ES-I3 (cell line): ENCODE measurements around the gene UNC13B.
"Not testable (repeated sequence)": the region's sequence is repeated elsewhere in the genome, so short reads cannot be mapped to it uniquely, and the experiment has no call there.

Experiments
- H3K36me3 ChIP-seq: 2 replicates; pipeline ENCODE4 v1.6.1; 2013; ENCODE audit warnings: mild to moderate bottlenecking, low read length, control low read depth, moderate library complexity; ENCODE audit not compliant: insufficient read depth
- H3K4me1 ChIP-seq: 2 replicates; pipeline ENCODE4 v1.6.1; 2013; ENCODE audit warnings: mild to moderate bottlenecking, control low read depth, low read length; ENCODE audit not compliant: insufficient read depth
- H3K9ac ChIP-seq: 2 replicates; pipeline ENCODE4 v1.6.1; 2013; ENCODE audit warnings: low read depth, mild to moderate bottlenecking, low read length, moderate library complexity
- H3K9me3 ChIP-seq: 2 replicates; pipeline ENCODE4 v1.6.1; 2013; ENCODE audit warnings: mild to moderate bottlenecking, low read length, moderate library complexity; ENCODE audit not compliant: control insufficient read depth, insufficient read depth

Gene UNC13B

DNA sequence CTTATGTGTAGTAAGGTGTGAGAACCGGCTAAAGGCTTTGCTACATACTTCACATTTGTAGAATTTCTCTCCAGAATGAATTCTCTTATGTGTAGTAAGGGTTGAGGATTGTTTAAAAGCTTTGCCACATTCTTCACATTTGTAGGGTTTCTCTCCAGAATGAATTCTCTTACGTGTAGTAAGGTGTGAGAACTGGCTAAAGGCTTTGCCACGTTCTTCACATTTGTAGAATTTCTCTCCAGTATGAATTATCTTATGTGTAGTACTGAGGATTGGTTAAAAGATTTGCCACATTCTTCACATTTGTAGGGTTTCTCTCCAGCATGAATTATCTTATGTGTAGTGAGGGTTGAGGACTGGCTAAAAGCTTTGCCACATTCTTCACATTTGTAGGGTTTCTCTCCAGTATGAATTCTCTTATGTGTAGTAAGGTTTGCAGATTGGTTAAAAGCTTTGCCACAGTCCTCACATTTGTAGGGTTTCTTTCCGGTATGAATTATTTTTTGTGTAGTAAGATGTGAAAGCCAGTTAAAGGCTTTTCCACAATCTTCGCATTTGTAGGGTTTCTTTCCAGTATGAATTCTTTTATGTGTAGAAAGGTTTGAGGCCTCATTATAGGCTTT lies 13.8 kb upstream of the UNC13B start:
- H3K4me1 ChIP-seq, H3K9ac ChIP-seq, H3K36me3 ChIP-seq, H3K9me3 ChIP-seq: not testable (repeated sequence)

DNA sequence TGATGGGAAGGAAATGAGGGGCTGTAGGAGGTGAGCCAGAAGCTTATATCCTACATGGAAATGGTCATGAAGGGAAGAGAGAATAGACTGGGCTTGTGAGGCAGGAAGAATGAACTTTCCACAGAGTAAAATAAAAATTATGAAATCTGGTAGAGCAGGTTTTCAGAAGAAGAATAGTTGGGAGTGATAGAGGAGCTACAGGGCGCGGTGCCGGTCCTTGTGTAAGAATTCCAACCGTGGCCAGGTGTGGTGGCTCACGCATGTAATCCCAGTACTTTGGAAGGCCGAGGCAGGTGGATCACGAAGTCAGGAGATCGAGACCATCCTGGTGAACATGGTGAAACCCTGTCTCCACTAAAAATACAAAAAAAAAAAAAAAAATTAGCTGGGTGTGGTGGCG lies 8.9 kb upstream of the UNC13B start:
- Histone ChIP-seq H3K9me3 (peaks cover 2% of the 10 kb centered on the region; the same call in 1 of the 2 replicates), H3K36me3 (no peaks in the 10 kb centered on the region), H3K4me1 (no peaks in the 10 kb centered on the region; the same call in 1 of the 2 replicates), H3K9ac (no peak overlapping the region)

DNA sequence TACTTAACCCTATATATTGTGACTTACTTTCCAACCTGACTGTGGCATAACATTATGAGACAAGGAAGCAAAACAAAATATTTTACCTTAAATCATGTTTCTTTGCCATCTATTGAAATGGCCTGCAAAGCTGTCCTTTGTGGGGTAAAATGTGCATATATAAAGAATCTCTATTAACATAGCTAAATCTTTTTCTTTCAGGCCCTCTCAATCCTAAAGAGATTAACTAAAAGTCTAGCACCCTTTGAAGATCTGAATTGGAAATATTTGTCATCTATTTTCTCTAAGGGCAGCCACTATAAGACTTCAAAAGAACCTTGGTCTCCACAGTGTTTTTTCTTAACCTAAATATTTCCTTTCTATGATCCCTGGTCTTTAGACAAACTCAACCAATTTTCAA lies 5.0 kb upstream of the UNC13B start:
- no peak overlapping the region for H3K9ac ChIP-seq
- H3K9me3 ChIP-seq: peaks cover 2% of the 10 kb centered on the region; the same call in 1 of the 2 replicates
- H3K36me3 ChIP-seq: no peaks in the 10 kb centered on the region

DNA sequence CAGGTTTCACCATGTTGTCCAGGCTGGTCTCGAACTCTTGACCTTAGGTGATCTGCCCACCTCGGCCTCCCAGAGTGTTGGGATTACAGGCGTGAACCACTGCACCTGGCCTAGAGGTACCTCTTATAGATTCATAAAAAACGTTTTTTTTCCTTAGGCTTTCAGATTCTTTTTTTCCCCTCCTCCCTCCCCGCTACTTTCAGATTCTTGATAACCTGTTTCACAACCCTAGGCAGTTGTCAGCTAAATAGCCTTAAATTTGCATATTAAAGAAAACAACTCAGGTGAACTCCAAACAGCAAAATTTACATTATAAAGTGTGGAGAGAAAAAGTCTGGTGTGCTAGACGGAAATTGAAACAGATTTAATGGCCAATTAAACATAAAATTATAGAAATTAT lies 4.0 kb upstream of the UNC13B start:
- H3K36me3 ChIP-seq, H3K9me3 ChIP-seq, H3K4me1 ChIP-seq, H3K9ac ChIP-seq: not testable (repeated sequence)

More for the DNA sequence above, 5.0 kb upstream of the UNC13B start:
- peaks cover 4% of the 10 kb centered on the region; the same call in 1 of the 2 replicates for H3K4me1 ChIP-seq

DNA sequence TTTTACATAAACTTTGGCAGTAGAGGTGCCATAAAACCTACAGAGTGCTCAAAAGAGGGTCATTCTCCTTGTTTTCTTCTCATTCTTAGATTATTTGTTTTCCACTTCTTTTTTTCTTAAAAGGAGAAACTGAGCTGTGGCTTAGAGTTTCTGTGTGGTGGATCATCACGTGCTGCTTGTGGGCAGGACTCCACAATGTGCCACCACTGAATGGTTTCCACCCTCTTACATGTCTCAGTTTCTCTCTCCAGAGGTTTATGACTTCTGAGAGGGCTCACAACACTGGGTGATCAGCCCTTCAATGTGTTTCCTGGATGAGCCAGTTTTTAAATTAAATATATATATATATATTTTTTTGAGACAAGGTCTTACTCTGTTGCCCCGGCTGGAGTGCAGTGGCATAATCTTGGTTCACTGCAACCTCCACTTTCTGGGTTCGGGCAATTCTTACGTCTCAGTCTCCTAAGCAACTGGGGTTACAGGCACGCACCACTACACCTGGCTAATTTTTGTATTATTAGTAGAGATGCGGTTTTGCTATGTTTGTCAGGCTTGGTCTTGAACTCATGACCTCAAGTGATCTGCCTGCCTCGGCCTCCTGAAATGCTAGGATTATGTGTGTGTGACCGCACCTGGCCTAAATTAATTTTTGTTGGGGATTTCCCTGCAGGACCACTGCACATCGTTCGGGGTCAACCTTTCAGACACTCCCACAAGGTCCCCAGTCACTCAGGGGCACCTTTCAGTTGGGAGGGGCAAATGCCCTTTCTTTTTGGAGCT lies 3.1 kb upstream of the UNC13B start:
- Histone ChIP-seq H3K9me3 (peaks cover 2% of the 10 kb centered on the region; the same call in 1 of the 2 replicates), H3K36me3 (no peaks in the 10 kb centered on the region), H3K4me1 (peaks cover 11% of the 10 kb centered on the region; the same call in 1 of the 2 replicates), H3K9ac (no peak overlapping the region)

DNA sequence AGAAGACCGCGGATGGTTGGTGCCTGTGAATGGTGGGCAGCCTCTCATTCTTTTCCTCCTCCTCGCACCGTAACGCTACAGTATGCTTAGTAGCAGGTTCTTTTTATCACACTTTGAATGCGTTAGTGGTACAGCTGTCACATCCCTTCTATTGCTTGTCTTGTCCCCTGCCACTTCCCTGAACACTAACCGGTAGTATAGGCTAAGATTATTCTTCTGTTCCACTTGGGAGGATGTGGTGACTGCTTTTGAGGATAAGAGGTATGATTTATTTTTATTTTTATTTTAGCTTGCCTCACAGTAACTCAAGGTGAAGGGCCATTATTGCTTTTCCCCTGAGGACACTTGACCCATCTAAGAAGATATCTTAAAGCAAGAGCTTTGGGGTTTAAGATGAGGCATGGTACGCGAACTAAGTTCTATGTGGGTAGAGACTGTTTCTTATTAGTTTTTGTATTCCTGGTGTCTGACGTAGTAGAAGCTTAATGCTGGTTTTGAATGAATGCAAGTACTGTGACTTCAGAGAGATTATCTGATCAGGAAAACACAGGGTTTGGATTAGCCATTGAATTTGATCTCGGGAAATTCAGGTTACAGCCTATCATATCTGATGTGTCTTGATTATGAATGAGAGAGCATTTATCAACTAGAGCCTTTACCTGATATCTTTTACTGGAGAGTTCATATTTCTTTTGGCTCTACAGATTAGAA lies 951 bp downstream of the UNC13B start:
- H3K36me3 ChIP-seq: no peaks in the 10 kb centered on the region
- H3K9me3 ChIP-seq: no peaks in the 10 kb centered on the region
- peak overlapping the region; percentile 69 for H3K9ac ChIP-seq
- peaks cover 11% of the 10 kb centered on the region; the same call in 1 of the 2 replicates for H3K4me1 ChIP-seq

DNA sequence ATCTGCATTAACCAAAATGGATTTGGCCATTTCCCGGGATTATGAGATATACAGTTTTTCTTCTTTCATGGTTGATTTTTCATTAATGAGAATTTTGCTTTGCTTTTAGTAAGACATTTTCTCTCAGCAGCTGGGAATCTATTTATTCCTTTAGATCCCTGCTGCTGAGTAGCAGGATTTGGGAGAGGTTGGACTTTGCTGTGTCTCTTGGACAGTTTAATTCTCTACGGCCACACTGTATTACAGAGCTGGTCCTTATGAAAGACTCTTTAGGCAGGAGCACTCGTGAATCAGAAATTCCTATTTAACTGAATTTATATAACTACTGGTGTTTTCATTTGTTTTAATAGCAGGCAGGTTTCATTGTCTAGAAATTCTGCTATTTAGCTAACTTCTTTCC lies 1.6 kb downstream of the UNC13B start:
- no peaks in the 10 kb centered on the region for H3K36me3 ChIP-seq
- H3K9me3 ChIP-seq: no peaks in the 10 kb centered on the region
- H3K9ac ChIP-seq: no peak overlapping the region
- H3K4me1 ChIP-seq: peaks cover 8% of the 10 kb centered on the region; the same call in 1 of the 2 replicates

DNA sequence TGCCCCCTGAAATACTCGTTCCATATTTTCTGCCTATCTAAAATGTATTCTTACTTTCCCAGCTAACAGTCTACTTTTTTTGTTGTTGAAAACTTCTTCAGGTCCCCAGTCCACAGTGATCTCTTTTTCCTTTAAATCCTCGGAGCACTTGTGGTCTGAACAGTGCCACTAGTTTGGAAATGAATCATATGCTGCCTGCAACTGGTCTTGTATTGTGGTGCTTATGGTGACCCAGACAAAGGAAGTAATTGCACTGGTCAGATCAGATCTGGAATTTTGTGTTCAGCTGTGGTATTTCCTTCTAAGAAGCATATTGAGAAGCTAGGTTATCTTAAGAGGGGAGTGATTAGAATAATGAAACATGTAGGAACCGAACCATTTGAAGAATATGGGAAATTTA lies 2.9 kb downstream of the UNC13B start:
- peaks cover 7% of the 10 kb centered on the region; the same call in 1 of the 2 replicates for H3K4me1 ChIP-seq
- H3K9me3 ChIP-seq: no peaks in the 10 kb centered on the region
- no peaks in the 10 kb centered on the region for H3K36me3 ChIP-seq
- no peak overlapping the region for H3K9ac ChIP-seq

DNA sequence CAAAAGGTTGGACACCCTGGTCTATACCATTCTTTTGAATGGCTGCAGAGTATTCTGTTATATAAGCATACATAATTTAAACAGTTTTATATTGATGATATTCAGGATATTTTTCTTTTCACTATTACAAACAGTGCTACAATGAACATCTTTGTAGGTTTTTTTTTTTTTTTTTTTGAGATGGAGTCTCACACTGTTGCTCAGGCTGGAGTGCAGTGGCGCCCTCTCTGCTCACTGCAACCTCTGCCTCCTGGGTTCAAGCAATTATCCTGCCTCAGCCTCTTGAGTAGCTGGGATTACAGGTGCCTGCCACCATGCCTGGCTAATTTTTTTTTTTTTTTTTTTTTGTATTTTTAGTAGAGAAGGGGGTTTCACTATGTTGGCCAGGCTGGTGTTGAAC lies 5.6 kb downstream of the UNC13B start:
- not testable (repeated sequence) for H3K9ac ChIP-seq, H3K4me1 ChIP-seq, H3K36me3 ChIP-seq, H3K9me3 ChIP-seq

DNA sequence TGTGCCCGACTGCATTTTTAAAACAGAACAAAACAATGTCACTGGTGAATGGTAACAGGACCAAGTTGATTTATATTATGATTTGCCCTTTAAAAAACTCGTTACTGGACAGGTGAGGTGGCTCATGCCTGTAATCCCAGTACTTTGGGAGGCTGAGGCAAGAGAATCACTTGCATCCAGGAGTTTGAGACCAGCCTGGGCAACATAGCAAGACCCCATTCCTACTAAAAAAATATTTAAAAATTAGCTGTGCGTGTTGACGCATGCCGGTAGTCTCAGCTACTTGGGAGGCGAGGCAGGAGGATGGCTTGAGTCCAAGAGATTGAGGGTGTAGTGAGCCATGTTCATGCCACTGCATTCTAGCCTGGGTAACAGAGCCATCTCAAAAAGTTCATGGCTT lies 7.2 kb downstream of the UNC13B start:
- no peak overlapping the region for H3K9ac ChIP-seq
- no peaks in the 10 kb centered on the region for H3K36me3 ChIP-seq
- no peaks in the 10 kb centered on the region for H3K9me3 ChIP-seq
- H3K4me1 ChIP-seq: no peaks in the 10 kb centered on the region; the same call in 1 of the 2 replicates

DNA sequence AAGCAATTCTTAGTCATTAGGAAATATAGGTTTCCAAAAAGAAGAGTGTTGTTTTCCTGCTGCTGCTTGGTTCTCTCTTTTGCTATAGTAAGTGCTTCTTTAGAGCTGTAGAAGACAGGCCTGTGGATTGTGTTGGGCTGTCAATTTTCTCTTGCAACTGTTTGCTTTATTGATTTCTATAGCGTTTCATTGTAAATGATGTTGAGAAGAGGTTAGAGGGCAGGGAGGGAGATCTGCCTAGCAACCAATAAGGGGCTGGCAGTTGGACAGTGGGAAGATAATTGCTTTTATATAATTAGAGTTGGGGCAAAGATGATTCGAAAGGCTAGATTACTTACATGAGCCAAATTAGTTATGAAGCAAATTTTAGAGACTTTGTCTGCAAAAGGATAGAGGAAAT lies 11.1 kb downstream of the UNC13B start:
- H3K36me3 ChIP-seq: no peaks in the 10 kb centered on the region

DNA sequence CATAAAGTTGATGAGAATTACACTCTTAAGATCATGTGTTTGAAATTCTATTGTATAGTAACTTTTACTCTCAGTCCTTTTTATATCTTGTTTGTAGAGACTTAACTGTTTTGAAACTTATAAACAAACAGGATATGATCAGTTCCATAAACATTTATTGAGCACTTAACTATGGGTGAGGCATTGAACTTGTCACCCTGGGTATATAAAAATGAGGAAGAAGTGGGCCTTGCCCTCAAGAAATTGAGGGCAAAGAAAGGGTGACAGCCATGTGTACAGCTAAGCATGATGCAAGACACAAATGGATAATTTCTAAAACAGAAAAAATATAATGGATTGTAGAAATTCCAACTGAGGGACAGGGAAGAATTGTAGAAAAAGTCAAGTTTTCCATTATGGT lies 15.7 kb downstream of the UNC13B start:
- H3K9me3 ChIP-seq: no peaks in the 10 kb centered on the region
- no peaks in the 10 kb centered on the region for H3K4me1 ChIP-seq
- H3K9ac ChIP-seq: no peak overlapping the region
- H3K36me3 ChIP-seq: no peaks in the 10 kb centered on the region

More for the DNA sequence above, 11.1 kb downstream of the UNC13B start:
- Histone ChIP-seq H3K4me1 (no peaks in the 10 kb centered on the region; the same call in 1 of the 2 replicates), H3K9ac (no peak overlapping the region), H3K9me3 (no peaks in the 10 kb centered on the region)

DNA sequence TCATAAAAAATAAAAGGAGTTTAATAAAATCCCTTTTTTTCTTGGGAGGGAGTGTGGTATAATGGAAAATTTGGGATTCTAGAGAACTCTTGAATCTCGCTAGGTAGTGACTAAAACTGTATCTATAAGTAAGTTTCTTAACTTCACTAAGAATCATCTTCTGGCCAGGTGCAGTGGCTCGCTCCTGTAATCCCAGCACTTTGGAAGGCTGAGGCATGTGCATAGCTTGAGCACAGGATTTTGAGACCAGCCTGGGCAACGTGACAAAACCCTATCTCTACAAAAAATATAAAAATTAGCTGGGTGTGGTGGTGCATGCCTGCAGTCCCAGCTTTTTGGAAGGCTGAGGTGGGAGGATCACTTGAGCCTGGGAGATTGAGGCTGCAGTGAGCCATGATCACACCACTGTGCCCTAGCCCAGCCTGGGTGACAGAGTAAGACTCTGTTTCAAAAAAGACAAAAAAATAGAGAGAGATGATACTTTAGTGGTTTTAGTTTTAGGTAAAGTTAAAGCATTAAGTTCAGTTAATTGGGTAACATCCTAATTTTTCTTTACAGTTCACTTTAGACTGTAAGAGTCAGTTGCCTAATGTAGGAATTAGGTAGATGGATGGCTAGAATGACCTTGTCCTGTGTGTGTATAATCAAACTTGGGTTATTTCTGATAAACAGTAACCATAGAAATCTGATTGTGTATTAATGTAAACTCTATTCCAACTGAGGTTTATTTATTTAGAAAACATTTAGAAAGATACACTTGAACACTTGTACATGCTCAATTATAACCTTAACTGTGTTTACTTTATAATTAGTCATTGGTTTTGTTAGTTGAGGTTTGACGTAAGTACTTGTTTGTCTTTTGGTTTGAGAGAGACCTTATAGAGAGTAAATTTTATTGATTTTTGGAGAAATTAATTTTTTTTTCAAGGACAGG lies 17.8 kb downstream of the UNC13B start:
- Histone ChIP-seq H3K4me1 (no peaks in the 10 kb centered on the region), H3K9ac (no peak overlapping the region), H3K9me3 (no peaks in the 10 kb centered on the region), H3K36me3 (no peaks in the 10 kb centered on the region)

DNA sequence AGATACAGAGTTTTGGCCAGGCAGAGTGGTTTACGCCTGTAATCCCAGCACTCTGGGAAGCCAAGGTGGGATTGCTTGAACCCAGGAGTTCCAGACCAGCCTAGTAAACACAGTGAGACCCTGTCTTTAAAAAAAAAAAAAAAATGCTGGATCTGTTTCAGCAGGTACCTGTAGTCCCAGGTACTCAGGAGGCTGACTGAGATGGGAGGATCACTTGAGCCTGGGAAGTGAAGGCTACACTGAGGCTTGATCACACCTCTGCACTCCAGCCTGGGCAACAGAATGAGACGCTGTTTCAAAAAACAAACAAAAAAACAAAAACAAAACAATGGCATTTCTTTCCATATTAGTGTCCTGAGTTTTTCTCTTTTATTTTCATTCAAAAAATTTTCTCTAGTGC lies 19.0 kb downstream of the UNC13B start:
- no peaks in the 10 kb centered on the region for H3K4me1 ChIP-seq
- H3K36me3 ChIP-seq: no peaks in the 10 kb centered on the region
- H3K9me3 ChIP-seq: no peaks in the 10 kb centered on the region
- no peak overlapping the region for H3K9ac ChIP-seq
